ENCODE results near the gene TRIM65. TPM values are rescaled to one million over a fixed set of nuclear protein-coding genes. Genes with fewer than 3 reads are reported as not detected.

Gene TRIM65
- total and polyA plus RNA-seq, 2 of the 13 experiments (the other 11 are each of a cell fraction or from before 2014, with no cell fraction given) = 10.3 to 22.4 TPM

DNA sequence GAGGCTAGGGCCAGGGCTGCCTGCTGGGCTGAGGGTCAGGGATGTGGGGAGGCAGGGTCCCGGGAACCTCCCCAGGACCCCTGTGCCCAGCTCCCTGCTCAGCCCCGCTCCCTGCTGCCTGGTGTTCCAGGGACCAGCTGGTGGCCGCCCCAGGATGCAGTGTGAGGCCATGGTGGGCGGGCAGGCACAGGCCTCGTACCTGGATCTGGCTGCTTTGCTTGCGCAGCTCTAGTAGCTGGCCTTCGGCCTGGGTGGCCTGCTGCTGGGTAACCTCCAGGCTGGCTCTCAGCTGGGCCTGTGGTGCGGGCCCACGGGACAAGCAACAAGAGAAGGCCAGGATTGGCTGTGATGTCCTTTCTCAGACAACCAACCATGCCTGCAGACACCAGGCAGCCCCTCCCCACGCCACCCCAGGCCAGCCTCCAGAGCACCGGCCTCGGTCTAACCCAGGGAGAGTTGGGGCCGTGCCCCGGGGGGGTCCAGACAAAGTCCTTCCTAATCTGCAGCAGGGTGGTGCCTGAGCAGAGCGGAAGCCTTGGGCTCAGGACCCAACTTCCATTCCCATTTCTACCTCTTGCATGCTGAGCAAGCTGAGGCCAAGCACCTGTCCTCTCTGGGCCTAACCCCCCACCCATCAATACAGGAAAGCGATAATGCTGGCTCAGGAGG, 4.1 kb downstream of the TRIM65 start (continued):
- TF ChIP-seq ZBED4 (CRISPR knock-in tag; IDR thresholded peaks at IDR 0.05; ENCODE audit: borderline replicate concordance) (peak; percentile 47), MYC (CRISPR knock-in tag; IDR thresholded peaks at IDR 0.05; ENCODE audit: borderline replicate concordance) (peak; percentile 58), PREB (CRISPR knock-in tag; IDR thresholded peaks at IDR 0.05) (no peak), AHR (CRISPR knock-in tag; IDR thresholded peaks at IDR 0.05) (no peak), AGO2 (optimal IDR thresholded peaks at IDR 0.05; ENCODE audit: low read depth, low read length) (peak; percentile 90), HNF4A (CRISPR knock-in tag; IDR thresholded peaks at IDR 0.05) (peak; percentile 59; the same call in 1 of the 2 replicates), BHLHE40 (IDR thresholded peaks at IDR 0.05; ENCODE audit: low read length) (no peak), STAT5B (CRISPR knock-in tag; IDR thresholded peaks at IDR 0.05) (no peak), KAT8 (CRISPR knock-in tag; IDR thresholded peaks at IDR 0.05) (peak; percentile 59; the same call in 1 of the 2 replicates), ZNF672 (CRISPR knock-in tag; IDR thresholded peaks at IDR 0.05) (no peak), ZNF382 (CRISPR knock-in tag; IDR thresholded peaks at IDR 0.05; ENCODE audit: borderline replicate concordance) (no peak), ZNF703 (CRISPR knock-in tag; IDR thresholded peaks at IDR 0.05; ENCODE audit: borderline replicate concordance) (no peak; the same call in 1 of the 2 replicates), ZNF264 (CRISPR knock-in tag; IDR thresholded peaks at IDR 0.05) (peak; percentile 83; the same call in 1 of the 2 replicates), HNRNPLL (IDR thresholded peaks at IDR 0.05; ENCODE audit: low read depth, low read length, poor library complexity, severe bottlenecking) (peak; percentile 54), ZSCAN29 (CRISPR knock-in tag; conservative IDR thresholded peaks at IDR 0.05) (no peak), KLF6 (CRISPR knock-in tag; IDR thresholded peaks at IDR 0.05) (no peak), BRCA1 (CRISPR knock-in tag; IDR thresholded peaks at IDR 0.05) (no peak), MTERF4 (CRISPR knock-in tag; IDR thresholded peaks at IDR 0.05) (no peak; the same call in 1 of the 2 replicates), ZNF572 (CRISPR knock-in tag; IDR thresholded peaks at IDR 0.05) (no peak), ZNF879 (CRISPR knock-in tag; IDR thresholded peaks at IDR 0.05) (0 out of 2 replicates have a peak, but pooled peaks have one; percentile 78)
- TF ChIP-seq, protein P1, sequence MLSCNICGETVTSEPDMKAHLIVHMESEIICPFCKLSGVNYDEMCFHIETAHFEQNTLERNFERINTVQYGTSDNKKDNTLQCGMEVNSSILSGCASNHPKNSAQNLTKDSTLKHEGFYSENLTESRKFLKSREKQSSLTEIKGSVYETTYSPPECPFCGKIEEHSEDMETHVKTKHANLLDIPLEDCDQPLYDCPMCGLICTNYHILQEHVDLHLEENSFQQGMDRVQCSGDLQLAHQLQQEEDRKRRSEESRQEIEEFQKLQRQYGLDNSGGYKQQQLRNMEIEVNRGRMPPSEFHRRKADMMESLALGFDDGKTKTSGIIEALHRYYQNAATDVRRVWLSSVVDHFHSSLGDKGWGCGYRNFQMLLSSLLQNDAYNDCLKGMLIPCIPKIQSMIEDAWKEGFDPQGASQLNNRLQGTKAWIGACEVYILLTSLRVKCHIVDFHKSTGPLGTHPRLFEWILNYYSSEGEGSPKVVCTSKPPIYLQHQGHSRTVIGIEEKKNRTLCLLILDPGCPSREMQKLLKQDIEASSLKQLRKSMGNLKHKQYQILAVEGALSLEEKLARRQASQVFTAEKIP (CRISPR knock-in tag; IDR thresholded peaks at IDR 0.05; ENCODE audit: borderline replicate concordance) = no peak

All from HepG2 (cell line).